Stimulated activated CD8-positive, alpha-beta memory T cell treated with anti-CD3 and anti-CD28 coated beads, Interleukin-4, amount 100 ng/mL, for 1 hour (primary cell): ENCODE measurements around the gene WDR7.
"Not testable (repeated sequence)": the region's sequence is repeated elsewhere in the genome, so short reads cannot be mapped to it uniquely, and the experiment has no call there.

Experiments used
- DNase-seq, 2 donors: peaks; one replicate each; pipeline ENCODE4 v3.0.0-alpha.2; 2020; ENCODE audit warnings: low read depth in 2 of 2, low spot score in 1 of 2

Gene WDR7

GRCh38 chr18:56652802-56653201, 1.6 kb downstream of the WDR7 start:
- no peak for DNase-seq

- DNase-seq, result not testable (repeated sequence)
Observed at GRCh38 chr18:56654280-56654679, 3.1 kb downstream of the WDR7 start.

- DNase-seq, result no peak
Observed at GRCh38 chr18:56658261-56658660, 7.1 kb downstream of the WDR7 start.

GRCh38 chr18:56659111-56659510, 8.0 kb downstream of the WDR7 start:
- DNase-seq, result no peak

- no peak for DNase-seq
Observed at GRCh38 chr18:56660655-56661054, 9.5 kb downstream of the WDR7 start.

- no peak for DNase-seq
Observed at GRCh38 chr18:56661360-56662062, 10.4 kb downstream of the WDR7 start.

GRCh38 chr18:56662063-56662408, 10.9 kb downstream of the WDR7 start:
- DNase-seq, result no peak

GRCh38 chr18:56662502-56662901, 11.3 kb downstream of the WDR7 start:
- no peak for DNase-seq

- DNase-seq, result no peak
Observed at GRCh38 chr18:56662902-56663301, 11.7 kb downstream of the WDR7 start.

- DNase-seq, result no peak
Observed at GRCh38 chr18:56672391-56672790, 21.2 kb downstream of the WDR7 start.

- no peak for DNase-seq
Observed at GRCh38 chr18:56672981-56673380, 21.8 kb downstream of the WDR7 start.

GRCh38 chr18:56676639-56677038, 25.5 kb downstream of the WDR7 start:
- no peak for DNase-seq

GRCh38 chr18:56678836-56679565, 27.8 kb downstream of the WDR7 start:
- DNase-seq, result no peak

- DNase-seq, result no peak
Observed at GRCh38 chr18:56684277-56684676, 33.1 kb downstream of the WDR7 start.

- no peak for DNase-seq
Observed at GRCh38 chr18:56691530-56691929, 40.4 kb downstream of the WDR7 start.

- no peak for DNase-seq
Observed at GRCh38 chr18:56696966-56697365, 45.8 kb downstream of the WDR7 start.

- no peak for DNase-seq
Observed at GRCh38 chr18:56702946-56703345, 51.8 kb downstream of the WDR7 start.

- DNase-seq, result no peak
Observed at GRCh38 chr18:56709463-56709862, 58.3 kb downstream of the WDR7 start.

- no peak for DNase-seq
Observed at GRCh38 chr18:56711708-56712445, 60.7 kb downstream of the WDR7 start.

GRCh38 chr18:56712761-56713160, 61.6 kb downstream of the WDR7 start:
- DNase-seq, result no peak

GRCh38 chr18:56715121-56715520, 64.0 kb downstream of the WDR7 start:
- DNase-seq, result no peak

GRCh38 chr18:56716692-56717146, 65.6 kb downstream of the WDR7 start:
- no peak for DNase-seq
